CD14-positive monocyte (primary cell): ENCODE measurements around the gene GNL2. TPM values are rescaled to one million over a fixed set of nuclear protein-coding genes. Genes with fewer than 3 reads are reported as not detected.

ENCODE experiments used
- DNase-seq, 3 donors: peaks; one replicate each; pipeline ENCODE4 v3.0.0-alpha.2; 2011 to 2022
- H2AFZ ChIP-seq: 2 replicates; pipeline ENCODE4 v1.6.0; 2012; ENCODE audit warnings: mild to moderate bottlenecking, low read depth, low read length, inconsistent platforms; ENCODE audit not compliant: insufficient read depth, poor library complexity, severe bottlenecking
- H3K27ac ChIP-seq, 2 donors: 1 replicate in 1 of 2; 2 replicates in 1 of 2; pipeline ENCODE4 v1.5.1; 2012 to 2013; ENCODE audit warnings: low read length in 2 of 2, control low read depth in 1 of 2, inconsistent platforms in 1 of 2, low read depth in 1 of 2, mild to moderate bottlenecking in 1 of 2
- H3K27me3 ChIP-seq, 2 donors: one replicate each; pipeline versions ENCODE4 v1.6.0 to v1.6.1; 2011 to 2013; ENCODE audit warnings: low read length in 2 of 2; ENCODE audit not compliant: control insufficient read depth in 2 of 2, insufficient read depth in 2 of 2
- H3K36me3 ChIP-seq, 2 donors: replicated peaks in 1 of 2; 1 replicate in 1 of 2; 2 replicates in 1 of 2; pipeline versions ENCODE4 v1.5.1 to v1.6.1; 2012 to 2013; ENCODE audit warnings: low read length in 2 of 2, control low read depth in 1 of 2, inconsistent platforms in 1 of 2, mild to moderate bottlenecking in 1 of 2; ENCODE audit not compliant: insufficient read depth in 2 of 2, control insufficient read depth in 1 of 2
- H3K4me1 ChIP-seq, 2 donors: 1 replicate in 1 of 2; 2 replicates in 1 of 2; pipeline versions ENCODE4 v1.5.1 to v1.6.1; 2012 to 2013; ENCODE audit warnings: low read length in 2 of 2, control low read depth in 1 of 2, inconsistent platforms in 1 of 2, mild to moderate bottlenecking in 1 of 2, moderate library complexity in 1 of 2; ENCODE audit not compliant: insufficient read depth in 2 of 2, control insufficient read depth in 1 of 2
- H3K4me2 ChIP-seq: replicated peaks from 2 replicates; pipeline ENCODE3; 2012; ENCODE audit warnings: low read length, moderate library complexity, mild to moderate bottlenecking; ENCODE audit not compliant: poor library complexity, severe bottlenecking; ENCODE audit errors: extremely low read depth
- H3K4me3 ChIP-seq, 3 experiments: fragments of 200-600 bp in 1 of 3; sonication (generic) in 1 of 3; replicated peaks in 1 of 3; 1 replicate in 2 of 3; 2 replicates in 1 of 3; pipeline ENCODE4 v1.5.1; 2011 to 2013; ENCODE audit warnings: low read length in 3 of 3, mild to moderate bottlenecking in 3 of 3, control low read depth in 2 of 3, low read depth in 2 of 3, inconsistent platforms in 1 of 3, moderate library complexity in 1 of 3
- H3K79me2 ChIP-seq: 2 replicates; pipeline ENCODE4 v1.6.0; 2012; ENCODE audit warnings: mild to moderate bottlenecking, control low read depth, inconsistent platforms, low read length, moderate library complexity; ENCODE audit not compliant: insufficient read depth
- H3K9ac ChIP-seq: 2 replicates; pipeline ENCODE4 v1.6.0; 2017; ENCODE audit warnings: low read length, mild to moderate bottlenecking; ENCODE audit not compliant: insufficient read depth, poor library complexity, severe bottlenecking
- H3K9me3 ChIP-seq, 2 donors: replicated peaks in 1 of 2; 1 replicate in 1 of 2; 2 replicates in 1 of 2; pipeline versions ENCODE4 v1.5.1 to v1.6.1; 2012 to 2013; ENCODE audit warnings: low read length in 2 of 2, control low read depth in 1 of 2; ENCODE audit not compliant: control insufficient read depth in 1 of 2, insufficient read depth in 1 of 2
- H4K20me1 ChIP-seq: 2 replicates; pipeline ENCODE4 v1.6.0; 2012; ENCODE audit warnings: mild to moderate bottlenecking, low read length, control low read depth, moderate library complexity; ENCODE audit not compliant: insufficient read depth
- H3K27ac Mint-ChIP-seq, 7 donors: one replicate each; pipeline ENCODE4 v1.8.0; 2020; ENCODE audit warnings: mild to moderate bottlenecking in 7 of 7, mixed read lengths in 7 of 7, moderate library complexity in 6 of 7, inconsistent platforms in 2 of 7
- H3K27me3 Mint-ChIP-seq, 3 donors: one replicate each; pipeline ENCODE4 v1.8.0; 2021 to 2022; ENCODE audit warnings: low read depth in 3 of 3, mild to moderate bottlenecking in 3 of 3, mixed read lengths in 3 of 3, moderate library complexity in 3 of 3, inconsistent platforms in 1 of 3
- H3K36me3 Mint-ChIP-seq, 2 donors: one replicate each; pipeline ENCODE4 v1.8.0; 2020; ENCODE audit warnings: mixed read lengths in 2 of 2, inconsistent platforms in 1 of 2, mild to moderate bottlenecking in 1 of 2
- H3K4me1 Mint-ChIP-seq: one replicate; pipeline ENCODE4 v1.8.0; 2020; ENCODE audit warnings: mild to moderate bottlenecking, mixed read lengths
- H3K4me3 Mint-ChIP-seq, 2 donors: one replicate each; pipeline ENCODE4 v1.8.0; 2020; ENCODE audit warnings: mild to moderate bottlenecking in 2 of 2, mixed read lengths in 2 of 2, moderate library complexity in 1 of 2
- H3K9me3 Mint-ChIP-seq, 7 donors: one replicate each; pipeline ENCODE4 v1.8.0; 2020 to 2022; ENCODE audit warnings: mixed read lengths in 7 of 7, mild to moderate bottlenecking in 6 of 7, moderate library complexity in 6 of 7, inconsistent platforms in 2 of 7
- WGBS: methylation state at CpG from one replicate; pipeline ENCODE4 v1.1.5; 2013; ENCODE audit warnings: missing lambda C conversion rate; ENCODE audit not compliant: insufficient coverage; 5-methylcytosine and 5-hydroxymethylcytosine counted together
- intact Hi-C, 2 donors: fragments of 100-400 bp; cut with micrococcal nuclease; formaldehyde crosslinking; loops; one replicate each; pipeline versions ENCODE4 v1.15.0 to v1.15.1; 2023
- polyA plus RNA-seq, 3 donors: library from polyadenylated mRNA; depleted of rRNA in 1 of 3; unstranded in 2 of 3; stranded (reverse) in 1 of 3; fragments of 300-500 nt in 2 of 3; fragments of >200 nt in 1 of 3; fragmentation: Illumina TruSeq in 2 of 3; gene quantifications; 1 replicate in 2 of 3; 2 replicates in 1 of 3; pipeline ENCODE4 v1.2.3, GENCODE V29; 2012 to 2021
- TF ChIP-seq, protein P1 (sequence below): fragments of 200-600 bp; IDR thresholded peaks from one replicate; pipeline ENCODE4 v1.8.0; 2022; ENCODE audit warnings: antibody characterized with exemption, mild to moderate bottlenecking

The GNL2 gene
- polyA plus RNA-seq, 3 donors = 22.2 to 37.2 (median 35.4) TPM

- TF ChIP-seq, protein P1, sequence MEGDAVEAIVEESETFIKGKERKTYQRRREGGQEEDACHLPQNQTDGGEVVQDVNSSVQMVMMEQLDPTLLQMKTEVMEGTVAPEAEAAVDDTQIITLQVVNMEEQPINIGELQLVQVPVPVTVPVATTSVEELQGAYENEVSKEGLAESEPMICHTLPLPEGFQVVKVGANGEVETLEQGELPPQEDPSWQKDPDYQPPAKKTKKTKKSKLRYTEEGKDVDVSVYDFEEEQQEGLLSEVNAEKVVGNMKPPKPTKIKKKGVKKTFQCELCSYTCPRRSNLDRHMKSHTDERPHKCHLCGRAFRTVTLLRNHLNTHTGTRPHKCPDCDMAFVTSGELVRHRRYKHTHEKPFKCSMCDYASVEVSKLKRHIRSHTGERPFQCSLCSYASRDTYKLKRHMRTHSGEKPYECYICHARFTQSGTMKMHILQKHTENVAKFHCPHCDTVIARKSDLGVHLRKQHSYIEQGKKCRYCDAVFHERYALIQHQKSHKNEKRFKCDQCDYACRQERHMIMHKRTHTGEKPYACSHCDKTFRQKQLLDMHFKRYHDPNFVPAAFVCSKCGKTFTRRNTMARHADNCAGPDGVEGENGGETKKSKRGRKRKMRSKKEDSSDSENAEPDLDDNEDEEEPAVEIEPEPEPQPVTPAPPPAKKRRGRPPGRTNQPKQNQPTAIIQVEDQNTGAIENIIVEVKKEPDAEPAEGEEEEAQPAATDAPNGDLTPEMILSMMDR = no peak
- H3K36me3 ChIP-seq = peaks cover 0 to 10% of the 10 kb centered on the region in 2 donors
- no peak overlapping the region for H3K9ac ChIP-seq
- 100% methylated on average over 1 of the region's 3 CpGs for WGBS
- H3K9me3 ChIP-seq = no peaks in the 10 kb centered on the region
- H3K36me3 Mint-ChIP-seq = peaks cover 6 to 8% of the 10 kb centered on the region in 2 donors
- intact Hi-C loops = loop anchor here (5.0 to 10.0 kb wide), 3 partner anchors 40 to 457 kb away; partner anchors contain the start of genes GNL2 (in 1 of the 2) and UTP11 (in 1 of the 2)
- H4K20me1 ChIP-seq = no peaks in the 10 kb centered on the region
- H3K4me3 Mint-ChIP-seq = no peak overlapping the region
- peak overlapping the region in 2 of 7 donors; percentile 12 to 34 for H3K27ac Mint-ChIP-seq
- peaks cover 17% of the 10 kb centered on the region for H3K79me2 ChIP-seq
- H3K27me3 ChIP-seq = no peaks in the 10 kb centered on the region
- H3K4me3 ChIP-seq = no peak overlapping the region
- peak overlapping the region; percentile 71 for H2AFZ ChIP-seq
- no peak overlapping the region for H3K27ac ChIP-seq
- H3K9me3 Mint-ChIP-seq = peaks cover 0 to 9% (median 0%) of the 10 kb centered on the region in 7 donors
- no peaks in the 10 kb centered on the region for H3K27me3 Mint-ChIP-seq
- no peak overlapping the region for H3K4me2 ChIP-seq
- H3K4me1 ChIP-seq = peaks cover 11 to 24% of the 10 kb centered on the region in 2 donors
- DNase-seq = no peak
- H3K4me1 Mint-ChIP-seq = peaks cover 21% of the 10 kb centered on the region
Observed at GRCh38 chr1:37557402-37557801, 38.3 kb downstream of the GNL2 start.

DNA sequence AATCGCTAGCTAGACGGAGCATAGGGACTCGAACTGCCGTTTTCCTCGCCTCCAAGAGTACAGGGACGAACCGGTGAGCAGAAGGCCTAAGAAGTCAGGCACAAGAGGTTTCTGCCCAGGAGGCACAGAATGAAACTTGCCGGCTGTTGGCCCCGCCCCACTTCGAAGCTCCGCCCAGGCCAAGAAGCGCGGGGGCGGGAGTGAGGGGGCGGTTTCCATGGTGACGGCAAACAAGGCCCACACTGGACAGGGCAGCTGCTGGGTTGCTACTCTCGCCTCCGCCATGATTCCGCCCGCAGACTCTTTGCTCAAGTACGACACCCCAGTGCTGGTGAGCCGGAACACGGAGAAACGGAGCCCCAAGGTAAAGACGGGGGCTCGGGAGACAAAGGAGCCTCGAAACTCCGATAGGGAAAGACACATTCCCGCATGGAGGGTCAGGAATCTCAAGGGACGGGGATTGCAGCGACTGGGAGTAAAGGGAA is 39.0 kb downstream of the GNL2 start, which contains the start of gene DNALI1:
TSS of gene DNALI1 (plus strand) at position 229 of the 485 bp plus-strand sequence. CDS start at position 284, 55 bp downstream.
- H2AFZ ChIP-seq = peak within 1 kb of the TSS; percentile 71
- H3K4me1 ChIP-seq = peaks cover 11 to 26% of the 10 kb centered on the region in 2 donors
- no peaks in the 10 kb centered on the region for H4K20me1 ChIP-seq
- Mint-ChIP-seq H3K36me3 (peaks cover 11% of the 10 kb centered on the region in 2 donors), H3K9me3 (peaks cover 0 to 7% (median 0%) of the 10 kb centered on the region in 7 donors), H3K27me3 (no peaks in the 10 kb centered on the region), H3K27ac (peak within 1 kb of the TSS in 3 of 7 donors; percentile 12 to 34 (median 13)), H3K4me3 (peak within 1 kb of the TSS; percentile 45 to 72), H3K4me1 (peaks cover 21% of the 10 kb centered on the region)
- peak within 1 kb of the TSS; percentile 34 for H3K9ac ChIP-seq
- no peaks in the 10 kb centered on the region for H3K9me3 ChIP-seq
- peaks cover 23% of the 10 kb centered on the region for H3K79me2 ChIP-seq
- no peaks in the 10 kb centered on the region for H3K27me3 ChIP-seq
- H3K4me2 ChIP-seq = peak within 1 kb of the TSS; percentile 22
- H3K27ac ChIP-seq = no peak within 1 kb of the TSS
- peaks cover 0 to 10% of the 10 kb centered on the region in 2 donors for H3K36me3 ChIP-seq
- TF ChIP-seq, protein P1 = no peak
- 39% methylated on average over 31 of the region's 31 CpGs for WGBS
- DNase-seq = peak; percentile 8 to 40 (median 21)
- no peak within 1 kb of the TSS for H3K4me3 ChIP-seq
- intact Hi-C loops = loop anchor here (5.0 to 10.0 kb wide), 3 partner anchors 41 to 458 kb away; partner anchors contain the start of genes GNL2 (in 1 of the 2) and UTP11 (in 1 of the 2)
